ENCODE data around the gene PTPRK. TPM values are rescaled to one million over a fixed set of nuclear protein-coding genes. Genes with fewer than 3 reads are reported as not detected.

Gene PTPRK
- total RNA-seq, 4 donors from 2014 or later, result 40.1 to 82.0 (median 57.6) TPM

GRCh38 chr6:128532136-128532535 is 11.7 kb upstream of the PTPRK start:
- Histone ChIP-seq H3K4me3 (no peak overlapping the region), H3K27me3 (no peaks in the 10 kb centered on the region), H3K27ac (no peak overlapping the region), H3K36me3 (no peaks in the 10 kb centered on the region), H3K9me3 (no peaks in the 10 kb centered on the region), H3K4me1 (no peaks in the 10 kb centered on the region)
- DNase-seq (ENCODE audit: low spot score in 2 of 2), result no peak
- WGBS, result 90% methylated on average over 2 of the region's 2 CpGs
- TF ChIP-seq CTCF (IDR thresholded peaks at IDR 0.05) (no peak), EP300 (IDR thresholded peaks at IDR 0.05) (no peak), POLR2A (IDR thresholded peaks at IDR 0.05) (no peak)

DNA sequence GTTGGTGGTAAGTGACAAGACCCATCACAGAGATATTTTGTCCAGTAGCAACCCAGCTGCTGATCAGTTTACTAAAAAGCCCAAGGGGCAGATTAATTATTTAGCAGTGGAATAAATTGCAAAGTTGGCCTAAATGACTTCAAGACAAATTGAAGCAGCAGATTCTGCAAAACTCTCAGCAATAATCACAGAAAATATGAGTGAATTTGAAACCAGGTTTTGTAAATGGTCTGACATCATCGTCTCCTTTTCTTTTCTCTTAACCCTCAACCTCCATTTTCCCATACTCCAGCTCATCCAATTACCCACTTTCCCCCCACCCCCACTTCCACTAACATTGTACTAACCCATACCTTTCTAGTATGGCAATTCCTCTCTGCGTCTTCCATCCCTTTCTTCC is 11.3 kb upstream of the PTPRK start:
- TF ChIP-seq CTCF (IDR thresholded peaks at IDR 0.05) (no peak), EP300 (IDR thresholded peaks at IDR 0.05) (no peak), POLR2AphosphoS5 (IDR thresholded peaks at IDR 0.05) (no peak), POLR2A (IDR thresholded peaks at IDR 0.05) (no peak)
- no peaks in the 10 kb centered on the region for H3K4me1 ChIP-seq
- H3K36me3 ChIP-seq, result no peaks in the 10 kb centered on the region
- 97% methylated on average over 2 of the region's 2 CpGs for WGBS
- H3K27me3 ChIP-seq, result no peaks in the 10 kb centered on the region
- no peak overlapping the region for H3K27ac ChIP-seq
- no peak for DNase-seq (ENCODE audit: low spot score in 2 of 2)
- no peak overlapping the region for H3K4me3 ChIP-seq
- no peaks in the 10 kb centered on the region for H3K9me3 ChIP-seq

DNA sequence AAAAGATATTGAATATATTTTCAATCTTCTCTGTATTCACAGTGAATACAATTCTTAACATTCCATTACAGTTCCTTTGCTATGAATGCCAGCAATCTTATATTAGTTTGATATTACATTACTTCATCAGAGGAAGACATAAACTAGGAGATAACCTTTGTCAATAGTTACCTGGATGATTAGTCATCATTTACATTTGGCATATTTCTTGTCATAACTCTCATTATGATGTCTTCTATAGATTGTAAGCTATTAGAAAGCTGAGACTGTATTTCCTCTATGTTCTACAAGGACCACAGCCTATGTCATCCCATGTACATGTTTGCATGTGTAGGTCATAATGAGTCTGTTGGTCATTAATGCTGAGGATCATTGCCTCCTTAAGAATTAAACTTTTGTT is 7.8 kb upstream of the PTPRK start:
- no peak for TF ChIP-seq POLR2AphosphoS5 (IDR thresholded peaks at IDR 0.05)
- no peak for TF ChIP-seq CTCF (IDR thresholded peaks at IDR 0.05)
- TF ChIP-seq POLR2A (IDR thresholded peaks at IDR 0.05), result no peak
- no peak for TF ChIP-seq EP300 (IDR thresholded peaks at IDR 0.05)
- H3K4me1 ChIP-seq, result no peaks in the 10 kb centered on the region
- H3K9me3 ChIP-seq, result no peaks in the 10 kb centered on the region
- H3K27ac ChIP-seq, result no peak overlapping the region
- no peak overlapping the region for H3K4me3 ChIP-seq
- H3K36me3 ChIP-seq, result no peaks in the 10 kb centered on the region
- DNase-seq (ENCODE audit: low spot score in 2 of 2), result no peak
- no peaks in the 10 kb centered on the region for H3K27me3 ChIP-seq

- TF ChIP-seq POLR2A (IDR thresholded peaks at IDR 0.05) (no peak), EP300 (IDR thresholded peaks at IDR 0.05) (no peak), POLR2AphosphoS5 (IDR thresholded peaks at IDR 0.05) (no peak), CTCF (IDR thresholded peaks at IDR 0.05) (no peak)
- H3K27ac ChIP-seq, result no peak overlapping the region
- WGBS, result 55% methylated on average over 1 of the region's 1 CpG
- H3K36me3 ChIP-seq, result no peaks in the 10 kb centered on the region
- H3K9me3 ChIP-seq, result no peaks in the 10 kb centered on the region
- H3K4me1 ChIP-seq, result no peaks in the 10 kb centered on the region
- DNase-seq (ENCODE audit: low spot score in 2 of 2), result no peak
- no peak overlapping the region for H3K4me3 ChIP-seq
- H3K27me3 ChIP-seq, result no peaks in the 10 kb centered on the region
These were observed 7.0 kb upstream of the PTPRK start for GRCh38 chr6:128527375-128527774.

GRCh38 chr6:128526152-128526914 is 5.9 kb upstream of the PTPRK start:
- Histone ChIP-seq H3K4me1 (peaks cover 1% of the 10 kb centered on the region), H3K27ac (no peak overlapping the region), H3K9me3 (no peaks in the 10 kb centered on the region), H3K4me3 (no peak overlapping the region), H3K27me3 (no peaks in the 10 kb centered on the region), H3K36me3 (no peaks in the 10 kb centered on the region)
- 92% methylated on average over 5 of the region's 5 CpGs for WGBS
- TF ChIP-seq EP300 (IDR thresholded peaks at IDR 0.05) (no peak), CTCF (IDR thresholded peaks at IDR 0.05) (no peak), POLR2A (IDR thresholded peaks at IDR 0.05) (no peak), POLR2AphosphoS5 (IDR thresholded peaks at IDR 0.05) (no peak)
- DNase-seq (ENCODE audit: low spot score in 2 of 2), result no peak

All from suprapubic skin (tissue), 4 donors.